ENCODE measurements around the gene AMH.
"Not testable (repeated sequence)": the region's sequence is repeated elsewhere in the genome, so short reads cannot be mapped to it uniquely, and the experiment has no call there.

Gene AMH

GRCh38 chr19:2274931-2275535 is 25.9 kb downstream of the AMH start:
- in situ Hi-C loops (cut with MboI; ENCODE audit: low sequenced_read_pairs, unreplicated experiment), result no loop called here
- TF ChIP-seq CTCF (IDR thresholded peaks at IDR 0.05; ENCODE audit: borderline replicate concordance, control extremely low read depth, extremely low read depth, insufficient read depth, missing control alignments), result peak; percentile 49
- peak; percentile 68 for DNase-seq (ENCODE audit: low spot score)

DNA sequence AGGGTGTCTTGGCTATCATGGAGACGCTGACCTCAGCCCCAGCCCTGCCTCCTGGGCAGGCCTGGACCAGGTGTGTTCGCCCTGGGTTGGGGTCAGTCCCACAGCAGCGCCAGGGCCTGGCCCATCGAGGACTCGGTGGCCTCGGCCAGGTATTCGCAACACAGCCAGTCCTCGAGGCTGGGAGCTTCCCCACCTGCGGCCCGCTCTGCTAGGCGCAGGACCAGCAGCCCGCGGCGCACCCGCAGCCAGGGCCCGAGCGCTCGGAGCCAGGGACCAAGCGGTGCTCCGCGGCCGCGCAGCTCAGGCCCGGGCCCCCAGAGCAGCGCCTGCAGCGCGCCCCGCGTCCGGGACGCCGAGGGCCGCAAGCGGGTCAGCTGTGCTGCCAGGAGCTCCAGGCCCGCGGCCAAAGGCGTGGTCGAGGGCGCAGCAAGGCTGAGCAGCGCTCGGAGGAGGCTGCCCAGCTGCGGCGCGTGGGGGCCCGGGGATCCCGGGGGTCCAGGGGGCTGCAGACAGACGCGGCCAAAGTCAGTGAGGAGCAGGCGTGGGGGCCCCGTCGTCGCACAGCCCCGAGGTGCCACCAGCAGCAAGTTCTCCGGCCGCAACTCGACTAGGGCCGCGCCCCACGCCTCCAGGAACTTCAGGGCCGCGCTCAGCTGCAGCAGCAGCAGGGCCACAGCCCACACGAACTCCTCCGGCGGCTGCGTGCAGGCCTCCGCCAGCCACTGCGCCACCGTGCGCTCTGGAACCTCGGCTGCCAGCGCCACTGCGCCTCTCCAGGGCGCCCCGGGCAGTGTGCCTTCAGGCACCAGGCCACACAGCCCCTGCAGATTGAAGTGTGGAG is 26.7 kb downstream of the AMH start:
- TF ChIP-seq CTCF (IDR thresholded peaks at IDR 0.05; ENCODE audit: borderline replicate concordance, control extremely low read depth, extremely low read depth, insufficient read depth, missing control alignments), result no peak
- in situ Hi-C loops (cut with MboI; ENCODE audit: low sequenced_read_pairs, unreplicated experiment), result no loop called here
- no peak for DNase-seq (ENCODE audit: low spot score)

- no peak for DNase-seq (ENCODE audit: low spot score)
- TF ChIP-seq CTCF (IDR thresholded peaks at IDR 0.05; ENCODE audit: borderline replicate concordance, control extremely low read depth, extremely low read depth, insufficient read depth, missing control alignments), result no peak
- in situ Hi-C loops (cut with MboI; ENCODE audit: low sequenced_read_pairs, unreplicated experiment), result no loop called here
Observed at GRCh38 chr19:2276429-2276986, 27.4 kb downstream of the AMH start.

DNA sequence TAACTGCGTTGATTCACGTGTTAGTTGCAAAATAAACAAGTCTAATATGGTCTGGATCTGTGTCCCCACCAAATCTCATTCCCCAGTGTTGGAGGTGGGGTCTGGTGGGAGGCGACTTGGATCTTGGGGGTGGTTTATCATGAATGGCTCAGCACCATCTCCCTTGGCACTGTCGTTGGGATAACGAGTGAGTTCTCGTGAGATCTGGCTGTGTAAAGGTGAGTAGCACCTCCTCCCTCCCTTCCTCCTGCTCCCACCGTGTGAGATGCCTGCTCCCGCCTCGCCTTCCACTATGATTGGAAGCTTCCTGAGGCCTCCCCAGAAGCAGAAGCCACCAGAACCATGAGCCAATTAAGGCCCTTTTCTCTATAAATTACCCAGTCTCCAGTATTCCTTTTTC is 28.0 kb downstream of the AMH start:
- TF ChIP-seq CTCF (IDR thresholded peaks at IDR 0.05; ENCODE audit: borderline replicate concordance, control extremely low read depth, extremely low read depth, insufficient read depth, missing control alignments), result no peak
- in situ Hi-C loops (cut with MboI; ENCODE audit: low sequenced_read_pairs, unreplicated experiment), result no loop called here
- DNase-seq (ENCODE audit: low spot score), result no peak

DNA sequence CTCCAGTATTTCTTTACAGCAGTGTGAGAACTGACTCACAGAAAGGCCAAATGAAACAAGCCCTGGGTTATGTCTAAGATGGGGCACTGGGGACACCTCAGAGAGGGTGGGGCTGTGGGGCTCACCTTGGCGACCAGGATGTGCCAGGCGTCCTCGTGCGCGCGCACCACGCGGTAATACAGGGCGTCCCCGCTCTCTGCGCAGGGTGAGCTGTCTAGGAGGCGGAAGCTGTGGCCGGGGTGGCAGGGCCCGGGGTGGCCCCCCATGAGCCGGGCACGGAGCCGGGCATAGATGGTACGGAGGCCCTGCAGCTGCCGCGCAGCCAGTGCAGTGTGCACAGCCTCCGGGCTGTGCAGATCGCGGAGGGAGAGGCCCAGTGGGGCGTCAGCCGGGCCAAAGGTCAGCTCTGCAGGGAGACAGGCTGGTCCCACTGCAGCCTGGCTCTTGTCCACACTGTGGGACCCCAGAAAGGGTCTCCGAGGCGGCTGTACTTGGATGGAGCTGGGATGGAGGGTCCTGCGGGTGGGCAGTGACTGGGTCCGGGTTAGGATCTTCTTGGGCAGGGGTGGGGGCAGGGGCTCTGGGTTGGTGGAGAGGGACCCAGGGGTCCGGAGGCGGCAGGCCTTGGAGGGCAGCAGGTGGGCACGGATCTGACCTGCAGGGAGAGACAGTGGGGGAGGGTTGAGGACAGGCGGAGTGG is 29.5 kb downstream of the AMH start:
- DNase-seq (ENCODE audit: low spot score), result no peak
- in situ Hi-C loops (cut with MboI; ENCODE audit: low sequenced_read_pairs, unreplicated experiment), result no loop called here
- no peak for TF ChIP-seq CTCF (IDR thresholded peaks at IDR 0.05; ENCODE audit: borderline replicate concordance, control extremely low read depth, extremely low read depth, insufficient read depth, missing control alignments)

- in situ Hi-C loops (cut with MboI; ENCODE audit: low sequenced_read_pairs, unreplicated experiment), result no loop called here
- DNase-seq (ENCODE audit: low spot score), result no peak
- TF ChIP-seq CTCF (IDR thresholded peaks at IDR 0.05; ENCODE audit: borderline replicate concordance, control extremely low read depth, extremely low read depth, insufficient read depth, missing control alignments), result no peak
Observed at GRCh38 chr19:2280633-2281264, 31.6 kb downstream of the AMH start.

DNA sequence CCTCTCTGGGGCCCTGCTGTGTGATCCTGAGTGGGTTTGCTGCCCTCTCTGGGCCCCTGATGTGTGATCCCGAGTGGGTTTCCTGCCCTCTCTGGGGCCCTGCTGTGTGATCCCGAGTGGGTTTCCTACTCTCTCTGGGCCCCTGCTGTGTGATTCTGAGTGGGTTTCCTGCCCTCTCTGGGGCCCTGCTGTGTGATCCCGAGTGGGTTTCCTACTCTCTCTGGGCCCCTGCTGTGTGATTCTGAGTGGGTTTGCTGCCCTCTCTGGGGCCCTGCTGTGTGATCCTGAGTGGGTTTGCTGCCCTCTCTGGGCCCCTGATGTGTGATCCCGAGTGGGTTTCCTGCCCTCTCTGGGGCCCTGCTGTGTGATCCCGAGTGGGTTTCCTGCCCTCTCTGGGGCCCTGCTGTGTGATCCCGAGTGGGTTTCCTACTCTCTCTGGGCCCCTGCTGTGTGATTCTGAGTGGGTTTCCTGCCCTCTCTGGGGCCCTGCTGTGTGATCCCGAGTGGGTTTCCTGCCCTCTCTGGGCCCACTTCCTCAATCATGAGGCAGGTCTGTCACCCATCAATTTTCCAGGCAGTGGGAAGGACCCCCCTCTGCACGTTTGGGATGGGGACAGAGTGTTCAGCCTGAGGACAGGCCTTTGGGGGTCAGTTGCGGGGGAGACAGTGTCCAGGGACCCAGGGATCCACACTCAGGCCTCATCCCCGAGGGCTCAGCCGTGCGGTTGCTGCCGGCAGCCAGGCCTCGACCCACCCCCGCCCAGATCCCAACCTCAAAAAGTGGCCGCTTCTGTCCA is 32.3 kb downstream of the AMH start:
- in situ Hi-C loops (cut with MboI; ENCODE audit: low sequenced_read_pairs, unreplicated experiment), result not testable (repeated sequence)

More for the DNA sequence above, 32.3 kb downstream of the AMH start:
- not testable (repeated sequence) for DNase-seq (ENCODE audit: low spot score)
